IgD-negative memory B cell (primary cell): ENCODE results near the gene SLC6A20. TPM values are rescaled to one million over a fixed set of nuclear protein-coding genes. Genes with fewer than 3 reads are reported as not detected.

Source experiments
- H3K27ac Mint-ChIP-seq, 3 donors: one replicate each; pipeline ENCODE4 v1.8.0; 2020 to 2022; ENCODE audit warnings: mild to moderate bottlenecking in 3 of 3, mixed read lengths in 3 of 3, moderate library complexity in 1 of 3
- H3K27me3 Mint-ChIP-seq: one replicate; pipeline ENCODE4 v1.8.0; 2021; ENCODE audit warnings: mixed read lengths
- H3K36me3 Mint-ChIP-seq: one replicate; pipeline ENCODE4 v1.8.0; 2020; ENCODE audit warnings: mild to moderate bottlenecking, mixed read lengths
- H3K4me1 Mint-ChIP-seq, 3 donors: one replicate each; pipeline ENCODE4 v1.8.0; 2020 to 2022; ENCODE audit warnings: mixed read lengths in 3 of 3, mild to moderate bottlenecking in 1 of 3
- H3K4me3 Mint-ChIP-seq, 4 donors: one replicate each; pipeline ENCODE4 v1.8.0; 2020 to 2022; ENCODE audit warnings: mild to moderate bottlenecking in 4 of 4, mixed read lengths in 4 of 4, moderate library complexity in 3 of 4
- H3K9me3 Mint-ChIP-seq, 3 donors: one replicate each; pipeline ENCODE4 v1.8.0; 2020 to 2021; ENCODE audit warnings: mixed read lengths in 3 of 3, mild to moderate bottlenecking in 1 of 3
- polyA plus RNA-seq: library from polyadenylated mRNA; unstranded; fragments of 300-500 nt; fragmentation: Illumina TruSeq; gene quantifications from one replicate; pipeline ENCODE4 v1.2.3, GENCODE V29; 2021

Gene SLC6A20
- polyA plus RNA-seq, 1 donor from 2014 or later, result 0.69 TPM

- no peak overlapping the region for H3K4me3 Mint-ChIP-seq
Observed at GRCh38 chr3:45777111-45777745, 19.1 kb downstream of the SLC6A20 start.

DNA sequence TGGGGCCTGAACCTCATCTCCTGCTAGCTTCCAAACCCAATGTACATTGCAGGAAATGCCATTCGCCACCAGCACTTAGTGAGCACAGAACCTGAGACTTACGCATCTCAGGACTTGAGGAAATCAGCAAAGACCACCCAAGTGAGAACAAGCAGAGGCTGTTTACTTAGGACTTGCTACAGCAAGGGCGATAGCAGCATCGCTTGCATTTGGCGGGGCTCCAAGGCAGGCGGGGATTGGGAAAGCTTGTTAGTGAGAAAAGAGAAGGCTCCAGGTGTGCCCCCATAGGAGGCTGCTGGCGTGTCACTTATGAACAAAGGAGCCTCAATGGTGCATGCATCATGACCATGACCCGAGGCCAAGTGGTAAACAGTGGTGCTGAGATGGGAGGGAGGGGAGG is 19.7 kb downstream of the SLC6A20 start:
- Mint-ChIP-seq H3K4me3 (peak overlapping the region in 1 of 4 donors; percentile 51), H3K4me1 (no peaks in the 10 kb centered on the region), H3K27me3 (peaks cover 5% of the 10 kb centered on the region)

More at GRCh38 chr3:45777111-45777745, 19.1 kb downstream of the SLC6A20 start:
- no peak overlapping the region for H3K27ac Mint-ChIP-seq
- no peaks in the 10 kb centered on the region for H3K27me3 Mint-ChIP-seq
- no peaks in the 10 kb centered on the region for H3K4me1 Mint-ChIP-seq
- no peaks in the 10 kb centered on the region for H3K36me3 Mint-ChIP-seq
- no peaks in the 10 kb centered on the region for H3K9me3 Mint-ChIP-seq

DNA sequence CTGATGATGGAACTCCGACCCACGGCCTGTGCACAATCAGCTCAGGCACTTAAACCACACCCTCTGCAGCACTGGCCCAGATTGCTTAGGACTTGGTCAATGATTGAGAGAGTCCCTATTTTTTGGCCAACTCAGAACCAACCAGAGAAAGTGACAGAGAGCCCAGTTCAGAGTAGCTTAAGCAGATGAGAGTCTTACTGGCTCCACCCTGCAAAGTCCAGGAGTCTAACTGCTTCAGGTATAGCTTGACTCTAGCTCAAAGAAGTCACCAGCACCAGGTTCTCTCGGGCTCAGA is 20.1 kb downstream of the SLC6A20 start:
- Mint-ChIP-seq H3K4me1 (no peaks in the 10 kb centered on the region), H3K4me3 (no peak overlapping the region), H3K27me3 (peaks cover 5% of the 10 kb centered on the region), H3K27ac (no peak overlapping the region), H3K9me3 (no peaks in the 10 kb centered on the region), H3K36me3 (no peaks in the 10 kb centered on the region)

More for the DNA sequence above, 19.7 kb downstream of the SLC6A20 start:
- Mint-ChIP-seq H3K36me3 (no peaks in the 10 kb centered on the region), H3K27ac (no peak overlapping the region), H3K9me3 (no peaks in the 10 kb centered on the region)

- Mint-ChIP-seq H3K27ac (no peak overlapping the region), H3K4me1 (no peaks in the 10 kb centered on the region), H3K27me3 (peaks cover 5% of the 10 kb centered on the region), H3K36me3 (no peaks in the 10 kb centered on the region), H3K4me3 (no peak overlapping the region), H3K9me3 (no peaks in the 10 kb centered on the region)
Observed at GRCh38 chr3:45775571-45776300, 20.6 kb downstream of the SLC6A20 start.

DNA sequence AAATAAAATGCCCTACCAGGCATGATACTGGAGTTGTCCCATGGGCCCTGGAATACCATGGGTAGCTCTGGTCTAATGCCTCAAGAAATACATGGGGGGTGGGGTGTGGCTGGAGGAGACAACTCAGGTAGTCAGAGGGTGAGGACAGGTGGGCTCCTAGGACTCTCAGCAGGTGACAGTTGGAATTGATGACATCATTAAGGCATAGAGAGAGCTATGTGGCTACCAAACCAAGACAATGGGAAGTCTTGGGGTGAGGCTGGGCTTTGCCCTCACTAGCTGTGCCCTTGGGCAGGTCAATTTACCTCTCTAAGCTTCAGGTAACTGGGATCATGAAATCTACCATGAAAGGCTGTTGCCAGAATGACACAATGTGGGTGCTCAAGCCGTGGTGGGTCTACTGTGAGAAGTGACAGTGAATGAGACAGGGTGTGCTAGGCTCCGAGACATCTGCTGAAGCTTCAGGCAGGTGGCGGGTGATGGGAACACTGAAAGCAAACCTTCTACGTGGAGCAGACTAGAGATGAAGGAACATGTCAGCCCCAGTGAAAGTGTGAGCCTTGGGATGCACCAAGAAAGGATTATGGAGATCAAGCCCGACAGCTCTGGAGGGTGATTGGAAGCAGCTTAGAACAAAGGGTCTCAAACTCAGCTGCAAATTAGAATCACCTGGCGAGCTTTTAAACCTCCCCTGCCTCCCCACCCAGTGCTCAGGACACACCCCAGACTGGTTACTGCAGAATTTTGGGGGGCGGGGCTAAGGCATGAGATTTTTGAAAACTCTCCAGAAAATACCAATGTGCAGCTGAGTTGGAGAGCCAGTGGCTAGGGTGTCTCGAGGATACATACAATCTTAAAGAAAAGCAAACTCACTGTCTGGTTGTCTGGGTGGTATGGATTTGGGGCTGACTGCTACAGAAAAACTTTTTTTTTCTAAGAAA is 21.5 kb downstream of the SLC6A20 start:
- H3K27me3 Mint-ChIP-seq, result peaks cover 5% of the 10 kb centered on the region
- no peaks in the 10 kb centered on the region for H3K4me1 Mint-ChIP-seq
- no peaks in the 10 kb centered on the region for H3K9me3 Mint-ChIP-seq
- H3K4me3 Mint-ChIP-seq, result no peak overlapping the region
- H3K27ac Mint-ChIP-seq, result no peak overlapping the region
- H3K36me3 Mint-ChIP-seq, result no peaks in the 10 kb centered on the region

DNA sequence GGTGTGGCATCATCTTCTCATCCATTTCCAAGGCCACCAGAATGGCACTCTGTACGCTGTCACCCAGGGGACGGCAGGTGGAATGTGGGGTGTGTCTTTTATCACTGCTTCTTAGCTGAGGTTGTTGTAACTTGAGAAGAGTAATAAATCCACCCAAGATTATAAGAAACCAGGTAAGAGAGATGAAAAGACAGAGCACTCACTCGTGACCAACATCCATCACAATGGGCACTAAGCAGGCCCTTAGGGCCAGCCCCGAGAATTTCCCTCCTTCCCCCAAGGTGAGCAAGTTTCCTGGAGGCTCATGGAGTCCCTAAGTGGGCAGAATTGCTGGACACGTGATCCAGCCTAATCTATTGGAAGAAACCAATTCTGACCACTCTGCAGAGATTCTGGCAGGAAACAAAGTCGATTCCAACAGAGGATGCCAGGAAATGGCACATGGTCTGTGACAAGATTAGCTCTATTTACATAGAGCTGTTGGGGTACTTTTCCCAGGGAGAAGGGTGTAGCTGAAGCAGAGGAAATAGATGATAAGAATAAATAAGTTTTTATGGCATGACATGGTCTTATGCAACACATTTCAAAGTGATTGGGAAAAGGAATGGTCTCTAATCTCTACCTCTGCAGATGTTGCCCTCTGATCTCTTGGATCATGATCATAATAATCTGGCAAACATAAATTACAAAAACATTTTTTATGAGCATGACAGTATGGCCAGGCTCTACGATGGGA is 22.5 kb downstream of the SLC6A20 start:
- no peak overlapping the region for H3K27ac Mint-ChIP-seq

GRCh38 chr3:45773072-45773471 is 23.3 kb downstream of the SLC6A20 start:
- Mint-ChIP-seq H3K4me3 (no peak overlapping the region), H3K4me1 (no peaks in the 10 kb centered on the region), H3K27ac (no peak overlapping the region), H3K9me3 (no peaks in the 10 kb centered on the region), H3K36me3 (no peaks in the 10 kb centered on the region), H3K27me3 (peaks cover 5% of the 10 kb centered on the region)

More for the DNA sequence above, 22.5 kb downstream of the SLC6A20 start:
- Mint-ChIP-seq H3K4me1 (no peaks in the 10 kb centered on the region), H3K36me3 (no peaks in the 10 kb centered on the region), H3K4me3 (no peak overlapping the region), H3K27me3 (peaks cover 5% of the 10 kb centered on the region), H3K9me3 (no peaks in the 10 kb centered on the region)

- Mint-ChIP-seq H3K36me3 (no peaks in the 10 kb centered on the region), H3K27ac (no peak overlapping the region), H3K9me3 (no peaks in the 10 kb centered on the region), H3K27me3 (peaks cover 5% of the 10 kb centered on the region), H3K4me3 (no peak overlapping the region), H3K4me1 (no peaks in the 10 kb centered on the region)
Observed at GRCh38 chr3:45772341-45773035, 23.8 kb downstream of the SLC6A20 start.

DNA sequence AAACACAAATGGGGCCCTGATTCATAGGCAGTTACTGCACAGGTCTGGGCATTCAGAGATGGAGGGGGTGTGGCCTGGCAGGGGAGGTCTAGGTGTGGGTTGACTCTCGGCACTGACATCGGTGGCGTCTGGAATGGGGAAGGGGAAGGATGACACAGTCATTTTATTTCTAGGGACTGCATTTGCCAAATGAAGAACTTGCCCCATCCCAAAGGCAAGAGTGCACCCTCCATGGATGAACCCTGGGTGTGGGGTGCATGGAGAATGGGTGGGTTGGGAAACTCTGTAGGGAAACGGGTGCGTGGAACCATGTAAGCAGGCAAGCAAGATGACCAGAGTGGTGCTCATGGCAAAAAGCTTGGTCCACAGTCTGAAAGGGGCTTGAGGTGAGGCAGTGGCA is 24.5 kb downstream of the SLC6A20 start:
- H3K27me3 Mint-ChIP-seq, result peaks cover 5% of the 10 kb centered on the region
- H3K4me1 Mint-ChIP-seq, result no peaks in the 10 kb centered on the region
- no peak overlapping the region for H3K27ac Mint-ChIP-seq
- no peak overlapping the region for H3K4me3 Mint-ChIP-seq
- H3K9me3 Mint-ChIP-seq, result peaks cover 0 to 5% (median 0%) of the 10 kb centered on the region in 3 donors
- H3K36me3 Mint-ChIP-seq, result no peaks in the 10 kb centered on the region

- Mint-ChIP-seq H3K27ac (no peak overlapping the region), H3K36me3 (no peaks in the 10 kb centered on the region), H3K4me3 (no peak overlapping the region), H3K27me3 (peaks cover 5% of the 10 kb centered on the region), H3K9me3 (peaks cover 0 to 5% (median 0%) of the 10 kb centered on the region in 3 donors), H3K4me1 (no peaks in the 10 kb centered on the region)
Observed at GRCh38 chr3:45771166-45771775, 25.1 kb downstream of the SLC6A20 start.

GRCh38 chr3:45765958-45766357 is 30.4 kb downstream of the SLC6A20 start:
- no peaks in the 10 kb centered on the region for H3K4me1 Mint-ChIP-seq
- no peaks in the 10 kb centered on the region for H3K36me3 Mint-ChIP-seq
- no peak overlapping the region for H3K27ac Mint-ChIP-seq
- peaks cover 7% of the 10 kb centered on the region for H3K27me3 Mint-ChIP-seq
- H3K4me3 Mint-ChIP-seq, result no peak overlapping the region
- peaks cover 0 to 5% (median 0%) of the 10 kb centered on the region in 3 donors for H3K9me3 Mint-ChIP-seq

DNA sequence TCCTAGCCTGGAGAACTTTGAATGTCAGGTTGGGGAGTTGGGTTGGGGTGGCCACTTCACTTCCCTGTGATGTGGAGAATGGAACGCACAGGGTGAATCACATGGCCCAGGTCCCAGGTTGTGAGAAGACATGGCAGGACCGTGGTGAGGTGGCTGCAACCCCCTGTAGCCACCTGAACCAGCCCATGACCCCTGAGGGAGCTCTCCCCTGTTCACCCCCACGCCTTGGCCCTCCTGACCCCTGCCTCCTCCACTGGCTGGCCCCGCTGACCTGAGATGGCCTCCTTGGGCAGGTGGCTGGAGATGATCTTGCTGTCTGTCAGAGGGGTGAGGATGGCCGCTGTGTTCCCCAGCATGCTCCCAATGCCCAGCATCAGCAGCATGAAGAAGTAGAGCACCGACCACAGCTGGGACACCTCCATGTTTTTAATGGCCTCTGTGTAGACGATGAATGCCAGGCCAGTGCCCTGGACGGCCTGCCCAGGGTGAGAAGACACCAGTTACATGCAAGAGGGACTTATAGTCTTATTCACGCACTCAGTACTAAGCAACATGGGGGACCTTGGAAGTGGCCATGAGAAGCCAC is 31.0 kb downstream of the SLC6A20 start:
- Mint-ChIP-seq H3K27me3 (peaks cover 7% of the 10 kb centered on the region), H3K4me3 (no peak overlapping the region), H3K27ac (no peak overlapping the region), H3K9me3 (peaks cover 0 to 5% (median 0%) of the 10 kb centered on the region in 3 donors), H3K4me1 (no peaks in the 10 kb centered on the region), H3K36me3 (no peaks in the 10 kb centered on the region)

DNA sequence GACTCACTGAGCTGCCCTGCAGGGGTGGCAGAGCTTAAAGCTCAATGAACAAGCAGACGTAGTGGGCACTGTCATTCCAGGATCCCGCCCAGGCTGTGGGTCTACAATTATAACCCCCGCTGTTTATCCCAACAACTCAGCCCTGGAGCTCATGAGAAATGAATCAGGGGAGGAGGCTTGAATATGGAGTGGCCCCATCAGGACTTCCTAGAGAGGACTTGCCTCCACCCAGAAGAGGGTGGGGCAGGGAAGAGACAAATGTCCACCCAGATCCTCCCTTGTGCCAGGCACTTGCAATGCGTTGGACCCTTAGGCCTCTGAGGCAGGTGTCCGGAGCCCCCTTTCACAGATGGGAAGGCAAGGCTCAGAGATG is 33.0 kb downstream of the SLC6A20 start:
- Mint-ChIP-seq H3K4me1 (no peaks in the 10 kb centered on the region), H3K27me3 (peaks cover 7% of the 10 kb centered on the region), H3K4me3 (no peak overlapping the region), H3K9me3 (peaks cover 0 to 5% (median 0%) of the 10 kb centered on the region in 3 donors), H3K36me3 (no peaks in the 10 kb centered on the region), H3K27ac (no peak overlapping the region)
